Endothelial cell of umbilical vein (primary cell): ENCODE data around the gene REPS1. TPM values are rescaled to one million over a fixed set of nuclear protein-coding genes. Genes with fewer than 3 reads are reported as not detected.

Source experiments
- BruUV-seq: library from RNA; stranded (reverse); fragments of 400-500 nt; replicated peaks from 2 replicates; lab custom pipeline; 2021; lab: Mats Ljungman, UMichigan
- CTCF ChIA-PET: fragments of 300-600, 350-600 bp; sonication (Branson Sonifier 250); formaldehyde crosslinking; loops from one replicate; lab custom pipeline; 2021; ENCODE audit warnings: antibody characterized with exemption, inconsistent platforms; lab: Charles Lee
- POLR2A ChIA-PET: fragments of 300-600, 350-600 bp; sonication (Branson Sonifier 250); formaldehyde crosslinking; loops from one replicate; lab custom pipeline; 2021; ENCODE audit warnings: antibody characterized with exemption, inconsistent platforms; lab: Charles Lee
- DNase-seq: peaks from one replicate; pipeline ENCODE4 v3.0.0-alpha.2; 2011; ENCODE audit warnings: low read depth, low spot score
- FAIRE-seq: peaks from 2 replicates; lab custom pipeline; 2011; peaks lifted over from hg19 to GRCh38; lab: Jason Lieb, UNC
- H2AFZ ChIP-seq: 2 replicates; pipeline ENCODE4 v1.6.0; 2012; ENCODE audit warnings: low read depth, low read length, control low read depth, inconsistent platforms
- H3K27ac ChIP-seq: 2 replicates; pipeline ENCODE4 v1.5.1; 2011; ENCODE audit warnings: low read depth, mild to moderate bottlenecking, control low read depth, low read length, moderate library complexity; ENCODE audit not compliant: insufficient read depth
- H3K27me3 ChIP-seq, 2 experiments: 2 replicates each; pipeline versions ENCODE4 v1.6.0 to v1.6.1; 2011; ENCODE audit warnings: low read length in 2 of 2, mixed read lengths in 1 of 2; ENCODE audit not compliant: control insufficient read depth in 2 of 2, insufficient read depth in 2 of 2
- H3K36me3 ChIP-seq, 2 experiments: 2 replicates in 1 of 2; 3 replicates in 1 of 2; pipeline ENCODE4 v1.5.1; 2011; ENCODE audit warnings: low read length in 2 of 2, mild to moderate bottlenecking in 1 of 2, moderate library complexity in 1 of 2; ENCODE audit not compliant: control insufficient read depth in 2 of 2, insufficient read depth in 2 of 2; ENCODE audit errors: extremely low read depth in 1 of 2
- H3K4me1 ChIP-seq: 3 replicates; pipeline ENCODE4 v1.5.1; 2011; ENCODE audit warnings: mild to moderate bottlenecking, low read length; ENCODE audit not compliant: control insufficient read depth, insufficient read depth; ENCODE audit errors: extremely low read depth
- H3K4me2 ChIP-seq: 2 replicates; pipeline ENCODE4 v1.6.1; 2011; ENCODE audit warnings: low read length, control low read depth, mixed read lengths; ENCODE audit not compliant: insufficient read depth
- H3K4me3 ChIP-seq, 3 experiments: fragments of 200-600 bp in 1 of 3; sonication (generic), shearing (Covaris generic) in 1 of 3; replicated peaks in 1 of 3; 2 replicates each; pipeline ENCODE4 v1.5.1; 2011 to 2016; ENCODE audit warnings: control low read depth in 3 of 3, low read length in 3 of 3, mild to moderate bottlenecking in 2 of 3, inconsistent platforms in 1 of 3, low read depth in 1 of 3, moderate library complexity in 1 of 3; ENCODE audit not compliant: insufficient read depth in 1 of 3
- H3K79me2 ChIP-seq: 2 replicates; pipeline ENCODE4 v1.6.0; 2012; ENCODE audit warnings: low read length, inconsistent platforms; ENCODE audit not compliant: control insufficient read depth, insufficient read depth
- H3K9ac ChIP-seq: replicated peaks from 2 replicates; pipeline ENCODE3; 2011; ENCODE audit warnings: low read length, control low read depth; ENCODE audit not compliant: insufficient read depth; ENCODE audit errors: extremely low read depth
- H3K9me1 ChIP-seq: replicated peaks from 3 replicates; pipeline ENCODE4 v1.6.0; 2011; ENCODE audit warnings: mild to moderate bottlenecking, low read length; ENCODE audit not compliant: control insufficient read depth, insufficient read depth; ENCODE audit errors: extremely low read depth
- H3K9me3 ChIP-seq: replicated peaks from 2 replicates; pipeline ENCODE4 v1.5.1; 2012; ENCODE audit warnings: low read length, inconsistent platforms; ENCODE audit not compliant: control insufficient read depth, insufficient read depth
- H4K20me1 ChIP-seq: replicated peaks from 2 replicates; pipeline ENCODE3; 2011; ENCODE audit warnings: mild to moderate bottlenecking, low read length; ENCODE audit not compliant: control insufficient read depth, insufficient read depth; ENCODE audit errors: extremely low read depth
- GATA2 ChIP-seq: IDR thresholded peaks from 2 replicates; pipeline ENCODE4 v1.7.0; 2011; ENCODE audit warnings: low read depth, mild to moderate bottlenecking, moderate library complexity, mixed read lengths, low read length; ENCODE audit not compliant: insufficient read length, insufficient read depth
- MAX ChIP-seq: IDR thresholded peaks from 2 replicates; pipeline ENCODE4 v1.6.1; 2011; ENCODE audit not compliant: insufficient read depth, insufficient read length
- MYC ChIP-seq: IDR thresholded peaks from one replicate; pipeline ENCODE4 v1.6.1; 2011; ENCODE audit warnings: mild to moderate bottlenecking, low read depth, low read length
- POLR2A ChIP-seq: IDR thresholded peaks from 2 replicates; pipeline ENCODE4 v1.6.1; 2012; ENCODE audit warnings: low read depth, mild to moderate bottlenecking, control low read depth, low read length
- POLR2AphosphoS5 ChIP-seq: IDR thresholded peaks from 2 replicates; pipeline ENCODE4 v1.6.1; 2012; ENCODE audit warnings: low read depth, mild to moderate bottlenecking, control low read depth, low read length, moderate library complexity; ENCODE audit not compliant: insufficient read depth
- dilution Hi-C: fragments of 300-500 bp; cut with MboI; formaldehyde crosslinking; loops from one replicate; pipeline ENCODE4 v1.15.0; 2019; ENCODE audit warnings: low sequenced_read_pairs; ENCODE audit not compliant: extremely low pct_ligation_motif_present
- intact Hi-C: fragments of 100-400 bp; cut with micrococcal nuclease; formaldehyde crosslinking; loops from one replicate; pipeline ENCODE4 v1.10.0; 2022
- polyA plus RNA-seq, 4 experiments: library from polyadenylated mRNA; depleted of rRNA in 3 of 4; stranded (reverse) in 3 of 4; unstranded in 1 of 4; fragments of >200 nt; gene quantifications; 2 replicates each; pipeline versions ENCODE4 v1.2.1 to v1.2.3, GENCODE V29; 2011 to 2012; ENCODE audit warnings: missing spikeins in 1 of 4
- total RNA-seq: library from RNA; stranded (reverse); gene quantifications from 2 replicates; pipeline ENCODE4 v1.2.3, GENCODE V29; 2021

The REPS1 gene
- total and polyA plus RNA-seq, 2 donors (not counting 3 experiments of a cell fraction or from before 2014, with no cell fraction given): 20.6 to 35.0 TPM

GRCh38 chr6:138862456-138862855, 125.6 kb downstream of the REPS1 start:
- H3K79me2 ChIP-seq: no peaks in the 10 kb centered on the region
- no peak for TF ChIP-seq POLR2A
- H3K27ac ChIP-seq: no peak overlapping the region
- H3K4me1 ChIP-seq: no peaks in the 10 kb centered on the region
- H4K20me1 ChIP-seq: no peaks in the 10 kb centered on the region
- H3K9me1 ChIP-seq: no peaks in the 10 kb centered on the region
- no peak overlapping the region for H3K9ac ChIP-seq
- FAIRE-seq (no peak), DNase-seq (no peak)
- H3K27me3 ChIP-seq: peaks cover 0 to 3% of the 10 kb centered on the region in 2 experiments
- ChIA-PET POLR2A (no interaction called here), CTCF (no interaction called here)
- H3K36me3 ChIP-seq: no peaks in the 10 kb centered on the region
- no peaks in the 10 kb centered on the region for H3K9me3 ChIP-seq
- no peak overlapping the region for H3K4me2 ChIP-seq
- no peak overlapping the region for H3K4me3 ChIP-seq
- no peak overlapping the region for H2AFZ ChIP-seq
- BruUV-seq: no TSS peak
- dilution Hi-C loops (no loop called here), intact Hi-C loops (no loop called here)

GRCh38 chr6:138857775-138858174, 130.3 kb downstream of the REPS1 start:
- FAIRE-seq (no peak), DNase-seq (no peak)
- no peak overlapping the region for H3K4me2 ChIP-seq
- no peaks in the 10 kb centered on the region for H3K79me2 ChIP-seq
- dilution Hi-C loops: no loop called here
- H3K9me3 ChIP-seq: no peaks in the 10 kb centered on the region
- POLR2A ChIA-PET: no interaction called here
- TF ChIP-seq GATA2: no peak
- TF ChIP-seq MYC: no peak
- TF ChIP-seq POLR2AphosphoS5: no peak
- TF ChIP-seq POLR2A: no peak
- no peak for TF ChIP-seq MAX
- no peaks in the 10 kb centered on the region for H3K9me1 ChIP-seq
- CTCF ChIA-PET: no interaction called here
- H3K27ac ChIP-seq: no peak overlapping the region
- H3K4me1 ChIP-seq: no peaks in the 10 kb centered on the region
- no peak overlapping the region for H3K9ac ChIP-seq
- H2AFZ ChIP-seq: no peak overlapping the region
- H3K27me3 ChIP-seq: peaks cover 0 to 4% of the 10 kb centered on the region in 2 experiments
- no TSS peak for BruUV-seq
- H4K20me1 ChIP-seq: no peaks in the 10 kb centered on the region
- H3K36me3 ChIP-seq: no peaks in the 10 kb centered on the region
- H3K4me3 ChIP-seq: no peak overlapping the region
- intact Hi-C loops: loop anchor here (10.0 kb wide), 1 partner anchor 643 kb away; the partner anchor contains the start of gene PBOV1
